GM12892 (cell line): Measurements from ENCODE around the gene ZNF223.

Source experiments
- POLR2A ChIP-seq: IDR thresholded peaks from 2 replicates; pipeline ENCODE4 v1.6.1; 2011; ENCODE audit warnings: low read depth, low read length, control low read depth
- POLR2AphosphoS5 ChIP-seq: IDR thresholded peaks from 2 replicates; pipeline ENCODE4 v1.6.1; 2011; ENCODE audit warnings: low read depth, low read length, control low read depth
- TAF1 ChIP-seq: IDR thresholded peaks from 2 replicates; pipeline ENCODE4 v1.6.1; 2011; ENCODE audit warnings: low read depth, mild to moderate bottlenecking, control low read depth, low read length, borderline replicate concordance

DNA sequence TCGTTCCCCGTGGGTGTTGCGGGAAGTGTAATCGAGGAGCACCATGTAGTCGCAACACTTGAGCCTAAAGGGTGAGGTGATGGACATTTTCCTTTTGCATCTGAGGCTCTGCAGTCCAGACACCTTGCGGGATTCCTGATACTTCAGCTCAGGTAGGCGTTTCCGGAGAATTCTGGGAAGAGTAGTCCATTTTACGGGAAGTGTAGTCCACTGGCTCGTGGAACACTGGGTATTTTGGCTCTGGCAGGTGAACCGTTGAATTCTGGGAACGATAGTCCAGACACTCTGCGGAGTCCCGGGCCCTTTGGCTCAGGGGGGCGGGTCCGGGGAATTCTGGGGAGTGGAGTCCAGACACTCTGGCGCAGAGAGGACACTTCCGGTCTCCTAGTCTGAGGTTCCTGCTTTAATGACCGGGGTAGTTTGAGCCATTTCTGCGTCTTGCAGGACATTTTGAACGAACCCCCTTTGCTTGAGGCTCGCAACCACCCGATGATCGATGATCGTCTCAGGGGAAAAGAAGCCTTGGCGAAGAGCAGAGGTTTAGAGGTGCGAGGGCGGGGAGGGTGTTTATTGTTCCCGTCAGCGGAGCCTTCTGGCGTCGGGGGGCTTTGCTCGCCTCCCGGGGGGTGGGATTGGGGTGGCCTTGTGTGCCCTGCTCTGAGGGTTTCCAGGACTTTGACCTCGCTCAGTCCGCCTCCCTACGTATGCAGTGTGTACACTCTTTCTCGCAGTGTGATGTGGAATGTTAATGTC is at the start of gene ZNF223:
- no peak for TF ChIP-seq POLR2AphosphoS5
- TF ChIP-seq TAF1 = no peak
- TF ChIP-seq POLR2A = no peak
